ENCODE measurements around the gene CCNT2. TPM values are rescaled to one million over a fixed set of nuclear protein-coding genes. Genes with fewer than 3 reads are reported as not detected.

CCNT2 gene
- total RNA-seq, 1 experiment from 2014 or later, result 18.9 TPM

DNA sequence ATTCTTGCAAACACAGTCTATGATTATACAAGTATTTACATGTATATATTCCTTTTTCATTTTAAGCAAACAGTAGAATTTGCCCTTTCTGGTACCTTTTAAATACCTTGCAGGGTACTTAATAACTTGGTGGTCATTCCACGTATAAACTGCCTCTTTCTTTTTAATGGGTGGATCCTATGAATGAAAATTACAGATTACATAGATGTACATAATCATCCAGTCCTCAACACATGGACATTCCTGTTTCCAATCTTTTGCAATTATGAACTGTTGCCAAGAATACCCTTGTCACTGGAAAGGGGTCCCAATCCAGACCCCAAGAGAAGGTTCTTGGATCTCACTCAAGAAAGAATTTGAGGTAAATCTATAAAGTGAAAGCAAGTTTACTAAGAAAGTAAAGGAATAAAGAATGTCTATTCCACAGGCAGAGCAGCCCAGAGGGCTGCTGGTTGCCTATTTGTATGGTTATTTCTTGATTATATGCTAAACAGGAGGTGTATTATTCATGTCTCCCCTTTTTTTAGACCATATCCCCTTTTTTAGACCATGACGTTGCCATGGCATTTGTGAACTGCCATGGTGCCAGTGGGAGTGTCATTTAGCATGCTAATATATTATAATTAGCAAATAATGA lies 7.7 kb upstream of the CCNT2 start:
- H3F3A ChIP-seq (ENCODE audit: low read length, unreplicated experiment), result no peaks in the 10 kb centered on the region
- intact Hi-C loops (cut with micrococcal nuclease), result no loop called here
- ATAC-seq (no peak), DNase-seq (no peak)
- no peak overlapping the region for H3K9ac ChIP-seq (ENCODE audit: low read length)
- no peaks in the 10 kb centered on the region for H3K36me3 ChIP-seq (ENCODE audit: low read depth, low read length)
- no peak for TF ChIP-seq EZH2phosphoT487 (IDR thresholded peaks at IDR 0.05; ENCODE audit: borderline replicate concordance, low read length)
- no peak for TF ChIP-seq EZH2 (IDR thresholded peaks at IDR 0.05; ENCODE audit: low read length, unreplicated experiment)
- TF ChIP-seq, protein P1, sequence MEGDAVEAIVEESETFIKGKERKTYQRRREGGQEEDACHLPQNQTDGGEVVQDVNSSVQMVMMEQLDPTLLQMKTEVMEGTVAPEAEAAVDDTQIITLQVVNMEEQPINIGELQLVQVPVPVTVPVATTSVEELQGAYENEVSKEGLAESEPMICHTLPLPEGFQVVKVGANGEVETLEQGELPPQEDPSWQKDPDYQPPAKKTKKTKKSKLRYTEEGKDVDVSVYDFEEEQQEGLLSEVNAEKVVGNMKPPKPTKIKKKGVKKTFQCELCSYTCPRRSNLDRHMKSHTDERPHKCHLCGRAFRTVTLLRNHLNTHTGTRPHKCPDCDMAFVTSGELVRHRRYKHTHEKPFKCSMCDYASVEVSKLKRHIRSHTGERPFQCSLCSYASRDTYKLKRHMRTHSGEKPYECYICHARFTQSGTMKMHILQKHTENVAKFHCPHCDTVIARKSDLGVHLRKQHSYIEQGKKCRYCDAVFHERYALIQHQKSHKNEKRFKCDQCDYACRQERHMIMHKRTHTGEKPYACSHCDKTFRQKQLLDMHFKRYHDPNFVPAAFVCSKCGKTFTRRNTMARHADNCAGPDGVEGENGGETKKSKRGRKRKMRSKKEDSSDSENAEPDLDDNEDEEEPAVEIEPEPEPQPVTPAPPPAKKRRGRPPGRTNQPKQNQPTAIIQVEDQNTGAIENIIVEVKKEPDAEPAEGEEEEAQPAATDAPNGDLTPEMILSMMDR (conservative IDR thresholded peaks at IDR 0.05; ENCODE audit: low read depth, low read length), result no peak
- H3K4me2 ChIP-seq (ENCODE audit: low read length), result no peak overlapping the region
- H2AFZ ChIP-seq (ENCODE audit: low read length), result no peak overlapping the region
- ChIA-PET CTCF (no interaction called here), POLR2A (ENCODE audit: unreplicated experiment) (no interaction called here)
- H3K9me2 ChIP-seq (replicated peaks; ENCODE audit: low read length), result no peaks in the 10 kb centered on the region
- H3K4me3 ChIP-seq (ENCODE audit: low read length), result no peak overlapping the region
- no peaks in the 10 kb centered on the region for H3K27me3 ChIP-seq (ENCODE audit: low read length)
- peaks cover 15% of the 10 kb centered on the region for H3K4me1 ChIP-seq (ENCODE audit: insufficient read depth, low read length)
- H3K27ac ChIP-seq (ENCODE audit: low read length), result no peak overlapping the region
- no TSS peak for BruUV-seq (replicated peaks)
- no peaks in the 10 kb centered on the region for H3K9me3 ChIP-seq (ENCODE audit: low read length)
- no peaks in the 10 kb centered on the region for H4K20me1 ChIP-seq (ENCODE audit: low read length)
- no peaks in the 10 kb centered on the region for H3K79me2 ChIP-seq (ENCODE audit: low read length)

- ChIA-PET POLR2A (ENCODE audit: unreplicated experiment) (no interaction called here), CTCF (interaction anchor here (0.6 kb wide), 1 partner anchor 430 kb away, joined by 3 read pairs; no protein-coding TSS in a partner anchor)
- H3K36me3 ChIP-seq (ENCODE audit: low read depth, low read length), result no peaks in the 10 kb centered on the region
- no peaks in the 10 kb centered on the region for H3K27me3 ChIP-seq (ENCODE audit: low read length)
- no peak overlapping the region for H3K4me3 ChIP-seq (ENCODE audit: low read length)
- TF ChIP-seq EZH2 (IDR thresholded peaks at IDR 0.05; ENCODE audit: low read length, unreplicated experiment) (no peak), EZH2phosphoT487 (IDR thresholded peaks at IDR 0.05; ENCODE audit: borderline replicate concordance, low read length) (no peak)
- TF ChIP-seq, protein P1 (conservative IDR thresholded peaks at IDR 0.05; ENCODE audit: low read depth, low read length), result no peak
- H3K27ac ChIP-seq (ENCODE audit: low read length), result peak overlapping the region; percentile 35
- no peaks in the 10 kb centered on the region for H3K9me2 ChIP-seq (replicated peaks; ENCODE audit: low read length)
- H3K79me2 ChIP-seq (ENCODE audit: low read length), result no peaks in the 10 kb centered on the region
- ATAC-seq (no peak), DNase-seq (peak; percentile 48)
- no peaks in the 10 kb centered on the region for H4K20me1 ChIP-seq (ENCODE audit: low read length)
- no peaks in the 10 kb centered on the region for H3F3A ChIP-seq (ENCODE audit: low read length, unreplicated experiment)
- no peak overlapping the region for H3K9ac ChIP-seq (ENCODE audit: low read length)
- no peaks in the 10 kb centered on the region for H3K9me3 ChIP-seq (ENCODE audit: low read length)
- H2AFZ ChIP-seq (ENCODE audit: low read length), result no peak overlapping the region
- peaks cover 15% of the 10 kb centered on the region for H3K4me1 ChIP-seq (ENCODE audit: insufficient read depth, low read length)
- BruUV-seq (replicated peaks), result no TSS peak
- intact Hi-C loops (cut with micrococcal nuclease), result no loop called here
- no peak overlapping the region for H3K4me2 ChIP-seq (ENCODE audit: low read length)
Measured at GRCh38 chr2:134911400-134911785, 7.2 kb upstream of the CCNT2 start.

- POLR2A ChIA-PET (ENCODE audit: unreplicated experiment), result no interaction called here
- intact Hi-C loops (cut with micrococcal nuclease), result no loop called here
- H3K9ac ChIP-seq (ENCODE audit: low read length), result no peak overlapping the region
- no peaks in the 10 kb centered on the region for H3K9me2 ChIP-seq (replicated peaks; ENCODE audit: low read length)
- no peaks in the 10 kb centered on the region for H3K27me3 ChIP-seq (ENCODE audit: low read length)
- peak overlapping the region; percentile 35 for H3K27ac ChIP-seq (ENCODE audit: low read length)
- H3K79me2 ChIP-seq (ENCODE audit: low read length), result 0 out of 2 replicates have a peak, but pooled peaks cover 4% of the 10 kb centered on the region
- CTCF ChIA-PET, result no interaction called here
- H3K4me1 ChIP-seq (ENCODE audit: insufficient read depth, low read length), result peaks cover 19% of the 10 kb centered on the region
- ATAC-seq, result peak; percentile 74
- H4K20me1 ChIP-seq (ENCODE audit: low read length), result no peaks in the 10 kb centered on the region
- no peaks in the 10 kb centered on the region for H3F3A ChIP-seq (ENCODE audit: low read length, unreplicated experiment)
- H3K9me3 ChIP-seq (ENCODE audit: low read length), result no peaks in the 10 kb centered on the region
- TF ChIP-seq EZH2 (IDR thresholded peaks at IDR 0.05; ENCODE audit: low read length, unreplicated experiment), result no peak
- no peak for TF ChIP-seq EZH2phosphoT487 (IDR thresholded peaks at IDR 0.05; ENCODE audit: borderline replicate concordance, low read length)
- TF ChIP-seq, protein P1 (conservative IDR thresholded peaks at IDR 0.05; ENCODE audit: low read depth, low read length), result no peak
- no peak overlapping the region for H2AFZ ChIP-seq (ENCODE audit: low read length)
- no peaks in the 10 kb centered on the region for H3K36me3 ChIP-seq (ENCODE audit: low read depth, low read length)
- no peak overlapping the region for H3K4me3 ChIP-seq (ENCODE audit: low read length)
- BruUV-seq (replicated peaks), result no TSS peak
- DNase-seq, result peak; percentile 86
- H3K4me2 ChIP-seq (ENCODE audit: low read length), result 0 out of 2 replicates have a peak overlapping the region, but pooled peaks have one; percentile 20
Measured at GRCh38 chr2:134912361-134912760, 6.3 kb upstream of the CCNT2 start.

Data from PC-3 (cell line).